Heart left ventricle (tissue), 16 donors: Measurements from ENCODE around the gene FANCM. TPM values are rescaled to one million over a fixed set of nuclear protein-coding genes. Genes with fewer than 3 reads are reported as not detected.
A peak's percentile ranks its signal among the peaks of the same experiment; 100 is the strongest.

Source experiments
- ATAC-seq, 4 donors: fragments of 200-7000 bp; cut with Tn5 transposase; one replicate each; pipeline ENCODE4 v1.9.1; 2020 to 2022; ENCODE audit warnings: moderate library complexity in 4 of 4, mild to moderate bottlenecking in 3 of 4, moderate number of reproducible peaks in 1 of 4
- DNase-seq, 5 donors: peaks; one replicate each; pipeline ENCODE4 v3.0.0-alpha.2; 2020
- H3K27ac ChIP-seq, 12 donors: fragments of 200-600 bp; sonication (generic) in 4 of 12; one replicate each; pipeline versions ENCODE4 v1.5.0 to v1.8.0; 2016 to 2022; ENCODE audit warnings: mild to moderate bottlenecking in 2 of 12
- H3K27me3 ChIP-seq, 9 donors: fragments of 200-600 bp; sonication (generic) in 2 of 9; one replicate each; pipeline versions ENCODE4 v1.5.1 to v1.8.0; 2016 to 2022; ENCODE audit warnings: mild to moderate bottlenecking in 3 of 9
- H3K36me3 ChIP-seq, 9 donors: fragments of 200-600 bp; sonication (generic) in 2 of 9; one replicate each; pipeline versions ENCODE4 v1.5.0 to v1.8.0; 2018 to 2022; ENCODE audit warnings: mild to moderate bottlenecking in 2 of 9
- H3K4me1 ChIP-seq, 12 donors: fragments of 200-600 bp; sonication (generic) in 4 of 12; one replicate each; pipeline versions ENCODE4 v1.5.0 to v1.8.0; 2016 to 2022; ENCODE audit warnings: mild to moderate bottlenecking in 3 of 12
- H3K4me3 ChIP-seq, 12 donors: fragments of 200-600 bp; sonication (generic) in 4 of 12; one replicate each; pipeline versions ENCODE4 v1.5.0 to v1.8.0; 2017 to 2022; ENCODE audit warnings: mild to moderate bottlenecking in 9 of 12, moderate library complexity in 4 of 12
- H3K9me3 ChIP-seq, 12 donors: fragments of 200-600 bp; sonication (generic) in 4 of 12; one replicate each; pipeline versions ENCODE4 v1.5.0 to v1.8.0; 2016 to 2022; ENCODE audit warnings: mild to moderate bottlenecking in 1 of 12
- POLR2A ChIP-seq, 2 donors: fragments of 450-650 bp; IDR thresholded peaks; one replicate each; pipeline ENCODE4 v1.6.1; 2017; ENCODE audit warnings: antibody characterized with exemption in 2 of 2, mild to moderate bottlenecking in 2 of 2, moderate library complexity in 2 of 2
- WGBS, 4 donors: extraction: QIAGEN DNeasy Blood & Tissue Kit in 2 of 4; methylation state at CpG; one replicate each; pipeline versions ENCODE4 v1.1.5 to v1.1.7; 2013 to 2018; 5-methylcytosine and 5-hydroxymethylcytosine counted together
- intact Hi-C, 10 donors: fragments of 100-400 bp; cut with DNase I; formaldehyde crosslinking; loops; one replicate each; pipeline versions ENCODE4 v1.11.1 to v1.14.2; 2022
- long read RNA-seq, 3 donors: library from polyadenylated mRNA; unstranded; transcript quantifications; one replicate each; pipeline ENCODE4 v2.0.0, GENCODE V29; 2020 to 2021
- polyA plus RNA-seq, 2 donors: library from polyadenylated mRNA; stranded (reverse); fragments of 200-250 nt; gene quantifications; one replicate each; pipeline ENCODE4 v1.2.3, GENCODE V29; 2013
- total RNA-seq, 9 donors: library from RNA; depleted of rRNA in 2 of 9; stranded (reverse); fragments of >200 nt in 2 of 9; fragmentation: NEBNext Ultra II Directional in 3 of 9; extraction: Animal tissue kit (Norgen Biotek cat#: 25700) in 3 of 9; gene quantifications; one replicate each; pipeline versions ENCODE4 v1.1.0 to v1.2.4, GENCODE V29; 2016 to 2023
- TF ChIP-seq, protein P1 (sequence below), 12 donors: fragments of 200-600 bp; sonication (generic) in 4 of 12; IDR thresholded peaks; one replicate each; pipeline versions ENCODE4 v1.5.0 to v1.8.0; 2018 to 2022; ENCODE audit warnings: antibody characterized with exemption in 12 of 12, mild to moderate bottlenecking in 5 of 12
- donor health status: ischemic (EF 13 %, LVEDD 7.1; RV severe dilation, severe dysfunction).
- donor health status: healthy with polysubstance abuse.
- donor health status: DM: no; HTN: yes; CAD: no.
- donor health status: DM: no; HTN: no; CAD: no.
- donor health status: ischemic (EF 25% LVEDD 6.9; RV normal size, moderate dysfunction).
- donor health status: ischemic (EF 25% LVEDD 5.7; RV mildly dilated, moderate dysfunction).
- donor health status: healthy.
- donor health status: DM: yes; HTN: yes; CAD: no.
- donor health status: ischemic (EF 35%, LVEDD 5.7; RV mildly dilated, moderate dysfunction).
- donor health status: nonischemic (EF 11% LVEDD 7.7; RV severe dilation, severe dysfunction).
- donor health status: DM: yes; HTN: yes; CAD: no.
- donor health status: PGD.
- donor health status: ischemic (EF 29% LVEDD 5.4; RV normal size, mild dysfunction).
- donor health status: nonischemic (EF 23%, LVEDD 6.1; RV moderate dilation, normal function).

The FANCM gene, protein sequence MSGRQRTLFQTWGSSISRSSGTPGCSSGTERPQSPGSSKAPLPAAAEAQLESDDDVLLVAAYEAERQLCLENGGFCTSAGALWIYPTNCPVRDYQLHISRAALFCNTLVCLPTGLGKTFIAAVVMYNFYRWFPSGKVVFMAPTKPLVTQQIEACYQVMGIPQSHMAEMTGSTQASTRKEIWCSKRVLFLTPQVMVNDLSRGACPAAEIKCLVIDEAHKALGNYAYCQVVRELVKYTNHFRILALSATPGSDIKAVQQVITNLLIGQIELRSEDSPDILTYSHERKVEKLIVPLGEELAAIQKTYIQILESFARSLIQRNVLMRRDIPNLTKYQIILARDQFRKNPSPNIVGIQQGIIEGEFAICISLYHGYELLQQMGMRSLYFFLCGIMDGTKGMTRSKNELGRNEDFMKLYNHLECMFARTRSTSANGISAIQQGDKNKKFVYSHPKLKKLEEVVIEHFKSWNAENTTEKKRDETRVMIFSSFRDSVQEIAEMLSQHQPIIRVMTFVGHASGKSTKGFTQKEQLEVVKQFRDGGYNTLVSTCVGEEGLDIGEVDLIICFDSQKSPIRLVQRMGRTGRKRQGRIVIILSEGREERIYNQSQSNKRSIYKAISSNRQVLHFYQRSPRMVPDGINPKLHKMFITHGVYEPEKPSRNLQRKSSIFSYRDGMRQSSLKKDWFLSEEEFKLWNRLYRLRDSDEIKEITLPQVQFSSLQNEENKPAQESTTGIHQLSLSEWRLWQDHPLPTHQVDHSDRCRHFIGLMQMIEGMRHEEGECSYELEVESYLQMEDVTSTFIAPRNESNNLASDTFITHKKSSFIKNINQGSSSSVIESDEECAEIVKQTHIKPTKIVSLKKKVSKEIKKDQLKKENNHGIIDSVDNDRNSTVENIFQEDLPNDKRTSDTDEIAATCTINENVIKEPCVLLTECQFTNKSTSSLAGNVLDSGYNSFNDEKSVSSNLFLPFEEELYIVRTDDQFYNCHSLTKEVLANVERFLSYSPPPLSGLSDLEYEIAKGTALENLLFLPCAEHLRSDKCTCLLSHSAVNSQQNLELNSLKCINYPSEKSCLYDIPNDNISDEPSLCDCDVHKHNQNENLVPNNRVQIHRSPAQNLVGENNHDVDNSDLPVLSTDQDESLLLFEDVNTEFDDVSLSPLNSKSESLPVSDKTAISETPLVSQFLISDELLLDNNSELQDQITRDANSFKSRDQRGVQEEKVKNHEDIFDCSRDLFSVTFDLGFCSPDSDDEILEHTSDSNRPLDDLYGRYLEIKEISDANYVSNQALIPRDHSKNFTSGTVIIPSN (N-terminal part only)
- total RNA-seq (1 to 10 TPM; 1.8 to 4.5 (median 3.2) TPM), polyA plus RNA-seq (1 to 10 TPM; 1.4 to 2.9 TPM)
- long read RNA-seq, donor 1, full-length matches to known transcripts = 2 of 5 reads
- long read RNA-seq, donor 1, partial matches to known transcripts = 3 of 5 reads
- long read RNA-seq, donor 1, other reads (novel, unspliced or antisense) = 0 of 5 reads
- long read RNA-seq, donor 2, partial matches to known transcripts = 12 of 14 reads
- long read RNA-seq, donor 2, other reads (novel, unspliced or antisense) = 2 of 14 reads
- long read RNA-seq, donor 3, full-length matches to known transcripts = 1 of 8 reads
- long read RNA-seq, donor 3, partial matches to known transcripts = 6 of 8 reads
- long read RNA-seq, donor 3, other reads (novel, unspliced or antisense) = 1 of 8 reads

DNA sequence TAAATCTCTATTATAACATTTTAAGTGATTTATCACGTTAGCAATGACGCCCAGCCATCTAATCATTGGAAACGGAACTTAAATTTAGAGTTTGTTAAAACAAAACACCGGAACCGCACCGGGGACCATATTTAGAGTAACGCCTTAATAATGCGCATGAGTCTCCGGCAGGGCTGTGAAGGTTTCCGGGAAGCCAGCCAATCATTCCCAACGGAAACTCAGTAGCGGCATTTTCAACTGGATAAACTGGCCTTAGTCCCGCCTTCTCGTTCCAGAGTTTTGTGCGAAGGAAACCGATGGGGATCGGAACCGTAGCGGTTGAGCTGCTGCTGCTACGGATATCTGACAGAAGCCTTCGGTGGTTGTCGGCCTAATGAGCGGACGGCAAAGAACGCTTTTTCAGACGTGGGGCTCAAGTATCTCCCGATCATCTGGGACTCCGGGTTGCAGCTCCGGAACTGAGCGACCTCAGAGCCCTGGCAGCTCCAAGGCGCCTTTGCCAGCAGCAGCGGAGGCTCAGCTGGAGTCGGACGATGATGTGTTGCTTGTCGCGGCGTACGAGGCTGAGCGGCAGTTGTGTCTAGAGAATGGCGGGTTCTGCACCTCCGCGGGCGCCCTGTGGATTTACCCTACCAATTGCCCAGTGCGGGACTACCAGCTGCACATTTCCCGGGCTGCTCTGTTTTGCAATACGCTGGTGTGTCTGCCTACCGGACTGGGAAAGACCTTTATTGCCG lies at the start of gene FANCM:
Gene FANCM, plus strand, starts transcription at position 272 of the 737 bp plus-strand sequence. Its CDS starts 102 bp downstream, at position 374.
- DNase-seq (peak; percentile 84 to 95 (median 94)), ATAC-seq (peak; percentile 73 to 80 (median 74))
- WGBS, 4 donors = 0 to 1% (median 0%) methylated on average over 27 to 48 of the region's 48 CpGs
- H3K4me1 ChIP-seq = peaks cover 7 to 41% (median 26%) of the 10 kb centered on the region in 12 donors
- peak within 1 kb of the TSS; percentile 60 to 91 (median 80) for H3K4me3 ChIP-seq
- H3K36me3 ChIP-seq = no peaks in the 10 kb centered on the region
- no peaks in the 10 kb centered on the region for H3K9me3 ChIP-seq
- no peaks in the 10 kb centered on the region for H3K27me3 ChIP-seq
- TF ChIP-seq, protein P1, sequence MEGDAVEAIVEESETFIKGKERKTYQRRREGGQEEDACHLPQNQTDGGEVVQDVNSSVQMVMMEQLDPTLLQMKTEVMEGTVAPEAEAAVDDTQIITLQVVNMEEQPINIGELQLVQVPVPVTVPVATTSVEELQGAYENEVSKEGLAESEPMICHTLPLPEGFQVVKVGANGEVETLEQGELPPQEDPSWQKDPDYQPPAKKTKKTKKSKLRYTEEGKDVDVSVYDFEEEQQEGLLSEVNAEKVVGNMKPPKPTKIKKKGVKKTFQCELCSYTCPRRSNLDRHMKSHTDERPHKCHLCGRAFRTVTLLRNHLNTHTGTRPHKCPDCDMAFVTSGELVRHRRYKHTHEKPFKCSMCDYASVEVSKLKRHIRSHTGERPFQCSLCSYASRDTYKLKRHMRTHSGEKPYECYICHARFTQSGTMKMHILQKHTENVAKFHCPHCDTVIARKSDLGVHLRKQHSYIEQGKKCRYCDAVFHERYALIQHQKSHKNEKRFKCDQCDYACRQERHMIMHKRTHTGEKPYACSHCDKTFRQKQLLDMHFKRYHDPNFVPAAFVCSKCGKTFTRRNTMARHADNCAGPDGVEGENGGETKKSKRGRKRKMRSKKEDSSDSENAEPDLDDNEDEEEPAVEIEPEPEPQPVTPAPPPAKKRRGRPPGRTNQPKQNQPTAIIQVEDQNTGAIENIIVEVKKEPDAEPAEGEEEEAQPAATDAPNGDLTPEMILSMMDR (IDR thresholded peaks at IDR 0.05) = no peak
- TF ChIP-seq POLR2A (IDR thresholded peaks at IDR 0.05) = no peak
- intact Hi-C loops = loop anchor here in 9 of 10 donors (1.0 to 10.0 kb wide), 15 partner anchors 51 to 241 kb away; partner anchors contain the start of genes TOGARAM1 (in 7 of the 9), MIS18BP1 (in 5 of the 9), KLHL28 (in 4 of the 9) and PRPF39 (in 2 of the 9)
- H3K27ac ChIP-seq = peak within 1 kb of the TSS; percentile 76 to 95 (median 89)

DNA sequence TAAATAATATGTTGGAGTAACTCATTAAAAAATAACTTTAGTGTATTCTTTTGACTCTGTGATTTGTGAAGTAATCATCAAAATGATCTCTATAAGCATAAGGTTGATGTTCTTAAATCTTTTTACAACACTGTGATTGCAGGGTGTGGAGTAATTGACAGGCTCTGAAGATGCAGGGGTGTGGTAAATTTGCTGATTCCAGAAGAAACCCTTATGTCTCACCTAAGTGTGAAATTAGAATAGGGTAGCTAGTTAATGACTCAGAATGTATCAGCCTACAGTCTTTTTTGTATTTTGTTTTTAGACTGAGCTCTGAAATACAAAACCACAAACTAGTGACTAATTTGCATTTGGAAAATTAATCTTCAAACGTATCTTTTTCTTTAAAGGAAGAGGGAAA lies 45.9 kb upstream of the FANCM start:
- H3K36me3 ChIP-seq = peaks cover 0 to 4% (median 0%) of the 10 kb centered on the region in 9 donors
- H3K9me3 ChIP-seq = no peaks in the 10 kb centered on the region
- 46 to 55% (median 50%) methylated on average over 1 of the region's 1 CpG for WGBS, 4 donors
- DNase-seq = no peak
- no peak for ATAC-seq
- no peak for TF ChIP-seq POLR2A (IDR thresholded peaks at IDR 0.05)
- TF ChIP-seq, protein P1 (IDR thresholded peaks at IDR 0.05) = no peak
- intact Hi-C loops = loop anchor here in 5 of 10 donors (5.0 to 10.0 kb wide), 4 partner anchors 42 to 175 kb away; partner anchors contain the start of genes FKBP3 (in 4 of the 5), FANCM (in 2 of the 5), KLHL28 (in 1 of the 5) and TOGARAM1 (in 1 of the 5)
- H3K27me3 ChIP-seq = no peaks in the 10 kb centered on the region
- peaks cover 0 to 57% (median 43%) of the 10 kb centered on the region in 12 donors for H3K4me1 ChIP-seq
- H3K27ac ChIP-seq = no peak overlapping the region
- no peak overlapping the region for H3K4me3 ChIP-seq

- Histone ChIP-seq H3K4me1 (peaks cover 0 to 39% (median 25%) of the 10 kb centered on the region in 12 donors), H3K27ac (no peak overlapping the region), H3K9me3 (no peaks in the 10 kb centered on the region), H3K27me3 (no peaks in the 10 kb centered on the region), H3K36me3 (peaks cover 0 to 22% (median 15%) of the 10 kb centered on the region in 9 donors), H3K4me3 (no peak overlapping the region)
- no peak for ATAC-seq
- no peak for DNase-seq
- WGBS, 4 donors = 76 to 87% (median 79%) methylated on average over 2 of the region's 2 CpGs
- TF ChIP-seq, protein P1 (IDR thresholded peaks at IDR 0.05) = no peak
- no peak for TF ChIP-seq POLR2A (IDR thresholded peaks at IDR 0.05)
- intact Hi-C loops = no loop called here
Measured at GRCh38 chr14:45091710-45092109, 44.0 kb upstream of the FANCM start.
